Immature natural killer cell (primary cell): ENCODE results near the gene GOSR2. TPM values are rescaled to one million over a fixed set of nuclear protein-coding genes. Genes with fewer than 3 reads are reported as not detected.

Experiments
- DNase-seq, 3 donors: peaks; one replicate each; pipeline ENCODE4 v3.0.0; 2022; ENCODE audit warnings: mixed read lengths in 1 of 3
- H3K27ac Mint-ChIP-seq, 6 donors: one replicate each; pipeline ENCODE4 v1.8.0; 2020; ENCODE audit warnings: mixed read lengths in 6 of 6, mild to moderate bottlenecking in 5 of 6, inconsistent platforms in 4 of 6, moderate library complexity in 3 of 6
- H3K27me3 Mint-ChIP-seq, 3 donors: one replicate each; pipeline ENCODE4 v1.8.0; 2020 to 2021; ENCODE audit warnings: low read depth in 3 of 3, mild to moderate bottlenecking in 3 of 3, mixed read lengths in 3 of 3, moderate library complexity in 3 of 3, inconsistent platforms in 1 of 3
- H3K36me3 Mint-ChIP-seq, 3 donors: one replicate each; pipeline ENCODE4 v1.8.0; 2020; ENCODE audit warnings: mixed read lengths in 3 of 3, inconsistent platforms in 2 of 3, mild to moderate bottlenecking in 2 of 3
- H3K4me1 Mint-ChIP-seq, 2 donors: one replicate each; pipeline ENCODE4 v1.8.0; 2020; ENCODE audit warnings: inconsistent platforms in 2 of 2, mild to moderate bottlenecking in 2 of 2, mixed read lengths in 2 of 2, moderate library complexity in 1 of 2
- H3K4me3 Mint-ChIP-seq, 5 donors: one replicate each; pipeline ENCODE4 v1.8.0; 2020; ENCODE audit warnings: mild to moderate bottlenecking in 5 of 5, mixed read lengths in 5 of 5, inconsistent platforms in 3 of 5, moderate library complexity in 3 of 5
- H3K9me3 Mint-ChIP-seq, 6 donors: one replicate each; pipeline ENCODE4 v1.8.0; 2020; ENCODE audit warnings: mild to moderate bottlenecking in 6 of 6, mixed read lengths in 6 of 6, inconsistent platforms in 4 of 6, moderate library complexity in 3 of 6
- polyA plus RNA-seq, 3 donors: library from polyadenylated mRNA; unstranded; fragments of 300-500 nt; fragmentation: Illumina TruSeq; gene quantifications; one replicate each; pipeline ENCODE4 v1.2.3, GENCODE V29; 2021

GOSR2 gene
- polyA plus RNA-seq, 3 donors from 2014 or later = 36.9 to 62.4 (median 57.6) TPM

GRCh38 chr17:46885415-46886309, 37.3 kb upstream of the GOSR2 start:
- no peaks in the 10 kb centered on the region for H3K36me3 Mint-ChIP-seq
- DNase-seq = no peak
- H3K4me3 Mint-ChIP-seq = no peak overlapping the region
- H3K27me3 Mint-ChIP-seq = peaks cover 0 to 3% (median 2%) of the 10 kb centered on the region in 3 donors
- H3K9me3 Mint-ChIP-seq = no peaks in the 10 kb centered on the region
- no peak overlapping the region for H3K27ac Mint-ChIP-seq
- H3K4me1 Mint-ChIP-seq = no peaks in the 10 kb centered on the region

- H3K27me3 Mint-ChIP-seq = peaks cover 0 to 3% (median 2%) of the 10 kb centered on the region in 3 donors
- H3K36me3 Mint-ChIP-seq = no peaks in the 10 kb centered on the region
- H3K4me1 Mint-ChIP-seq = no peaks in the 10 kb centered on the region
- no peak overlapping the region for H3K4me3 Mint-ChIP-seq
- H3K27ac Mint-ChIP-seq = no peak overlapping the region
- DNase-seq = no peak
- H3K9me3 Mint-ChIP-seq = no peaks in the 10 kb centered on the region
Observed at GRCh38 chr17:46886310-46886663, 36.7 kb upstream of the GOSR2 start.

GRCh38 chr17:46887717-46888116, 35.2 kb upstream of the GOSR2 start:
- Mint-ChIP-seq H3K9me3 (no peaks in the 10 kb centered on the region), H3K4me3 (no peak overlapping the region), H3K4me1 (no peaks in the 10 kb centered on the region), H3K27ac (no peak overlapping the region), H3K36me3 (no peaks in the 10 kb centered on the region), H3K27me3 (peaks cover 2 to 5% (median 3%) of the 10 kb centered on the region in 3 donors)
- DNase-seq = no peak

- no peak for DNase-seq
- no peak overlapping the region for H3K27ac Mint-ChIP-seq
- no peak overlapping the region for H3K4me3 Mint-ChIP-seq
- no peaks in the 10 kb centered on the region for H3K36me3 Mint-ChIP-seq
- H3K27me3 Mint-ChIP-seq = peaks cover 3 to 7% (median 4%) of the 10 kb centered on the region in 3 donors
- no peaks in the 10 kb centered on the region for H3K4me1 Mint-ChIP-seq
- no peaks in the 10 kb centered on the region for H3K9me3 Mint-ChIP-seq
Observed at GRCh38 chr17:46888727-46889126, 34.2 kb upstream of the GOSR2 start.

- no peaks in the 10 kb centered on the region for H3K9me3 Mint-ChIP-seq
- peaks cover 3 to 7% (median 4%) of the 10 kb centered on the region in 3 donors for H3K27me3 Mint-ChIP-seq
- H3K4me1 Mint-ChIP-seq = no peaks in the 10 kb centered on the region
- no peak for DNase-seq
- H3K4me3 Mint-ChIP-seq = no peak overlapping the region
- H3K36me3 Mint-ChIP-seq = no peaks in the 10 kb centered on the region
- no peak overlapping the region for H3K27ac Mint-ChIP-seq
Observed at GRCh38 chr17:46889519-46889918, 33.4 kb upstream of the GOSR2 start.

GRCh38 chr17:46889992-46890564, 32.9 kb upstream of the GOSR2 start:
- Mint-ChIP-seq H3K4me3 (no peak overlapping the region), H3K27me3 (peaks cover 3 to 7% (median 4%) of the 10 kb centered on the region in 3 donors)

GRCh38 chr17:46890638-46891037, 32.3 kb upstream of the GOSR2 start:
- Mint-ChIP-seq H3K27ac (no peak overlapping the region), H3K27me3 (peaks cover 3 to 7% (median 4%) of the 10 kb centered on the region in 3 donors)

More at GRCh38 chr17:46889992-46890564, 32.9 kb upstream of the GOSR2 start:
- Mint-ChIP-seq H3K27ac (no peak overlapping the region), H3K4me1 (no peaks in the 10 kb centered on the region), H3K9me3 (no peaks in the 10 kb centered on the region), H3K36me3 (no peaks in the 10 kb centered on the region)
- no peak for DNase-seq

GRCh38 chr17:46892192-46892703, 30.7 kb upstream of the GOSR2 start:
- H3K27me3 Mint-ChIP-seq = peaks cover 2 to 7% (median 3%) of the 10 kb centered on the region in 3 donors
- H3K9me3 Mint-ChIP-seq = no peaks in the 10 kb centered on the region
- H3K36me3 Mint-ChIP-seq = no peaks in the 10 kb centered on the region
- no peak for DNase-seq
- no peak overlapping the region for H3K4me3 Mint-ChIP-seq
- no peak overlapping the region for H3K27ac Mint-ChIP-seq
- H3K4me1 Mint-ChIP-seq = no peaks in the 10 kb centered on the region

More at GRCh38 chr17:46890638-46891037, 32.3 kb upstream of the GOSR2 start:
- H3K36me3 Mint-ChIP-seq = no peaks in the 10 kb centered on the region
- H3K4me1 Mint-ChIP-seq = no peaks in the 10 kb centered on the region
- no peak overlapping the region for H3K4me3 Mint-ChIP-seq
- H3K9me3 Mint-ChIP-seq = no peaks in the 10 kb centered on the region
- DNase-seq = no peak

- DNase-seq = no peak
- Mint-ChIP-seq H3K27ac (no peak overlapping the region), H3K27me3 (peaks cover 0 to 7% (median 4%) of the 10 kb centered on the region in 3 donors), H3K36me3 (no peaks in the 10 kb centered on the region), H3K4me1 (no peaks in the 10 kb centered on the region), H3K4me3 (no peak overlapping the region), H3K9me3 (no peaks in the 10 kb centered on the region)
Observed at GRCh38 chr17:46894024-46894423, 28.9 kb upstream of the GOSR2 start.

GRCh38 chr17:46894476-46895151, 28.3 kb upstream of the GOSR2 start:
- no peak overlapping the region for H3K27ac Mint-ChIP-seq
- no peaks in the 10 kb centered on the region for H3K36me3 Mint-ChIP-seq
- no peak for DNase-seq
- peaks cover 0 to 7% (median 5%) of the 10 kb centered on the region in 3 donors for H3K27me3 Mint-ChIP-seq
- no peaks in the 10 kb centered on the region for H3K9me3 Mint-ChIP-seq
- no peak overlapping the region for H3K4me3 Mint-ChIP-seq
- H3K4me1 Mint-ChIP-seq = no peaks in the 10 kb centered on the region

- Mint-ChIP-seq H3K27me3 (peaks cover 0 to 7% (median 5%) of the 10 kb centered on the region in 3 donors), H3K4me1 (no peaks in the 10 kb centered on the region), H3K36me3 (no peaks in the 10 kb centered on the region), H3K4me3 (no peak overlapping the region), H3K9me3 (no peaks in the 10 kb centered on the region), H3K27ac (no peak overlapping the region)
- no peak for DNase-seq
Observed at GRCh38 chr17:46895171-46895570, 27.8 kb upstream of the GOSR2 start.

GRCh38 chr17:46896991-46897390, 26.0 kb upstream of the GOSR2 start:
- Mint-ChIP-seq H3K4me3 (no peak overlapping the region), H3K27ac (no peak overlapping the region), H3K4me1 (no peaks in the 10 kb centered on the region), H3K36me3 (no peaks in the 10 kb centered on the region), H3K9me3 (no peaks in the 10 kb centered on the region), H3K27me3 (peaks cover 2 to 11% (median 7%) of the 10 kb centered on the region in 3 donors)
- DNase-seq = no peak

GRCh38 chr17:46898364-46898763, 24.6 kb upstream of the GOSR2 start:
- H3K27ac Mint-ChIP-seq = no peak overlapping the region
- no peak overlapping the region for H3K4me3 Mint-ChIP-seq
- H3K9me3 Mint-ChIP-seq = no peaks in the 10 kb centered on the region
- no peak for DNase-seq
- no peaks in the 10 kb centered on the region for H3K4me1 Mint-ChIP-seq
- H3K36me3 Mint-ChIP-seq = no peaks in the 10 kb centered on the region
- peaks cover 2 to 10% (median 3%) of the 10 kb centered on the region in 3 donors for H3K27me3 Mint-ChIP-seq

GRCh38 chr17:46898860-46899259, 24.1 kb upstream of the GOSR2 start:
- Mint-ChIP-seq H3K36me3 (no peaks in the 10 kb centered on the region), H3K27me3 (peaks cover 2 to 9% (median 2%) of the 10 kb centered on the region in 3 donors), H3K27ac (no peak overlapping the region), H3K9me3 (no peaks in the 10 kb centered on the region), H3K4me3 (no peak overlapping the region), H3K4me1 (no peaks in the 10 kb centered on the region)
- no peak for DNase-seq
